Measurements from ENCODE around the gene RGS21.
A peak's percentile ranks its signal among the peaks of the same experiment; 100 is the strongest.
"Not testable (repeated sequence)": the region's sequence is repeated elsewhere in the genome, so short reads cannot be mapped to it uniquely, and the experiment has no call there.

The RGS21 gene

GRCh38 chr1:192303029-192303428, 13.8 kb upstream of the RGS21 start:
- DNase-seq (ENCODE audit: extremely low read depth, low read depth): no peak
- TF ChIP-seq, protein P1, sequence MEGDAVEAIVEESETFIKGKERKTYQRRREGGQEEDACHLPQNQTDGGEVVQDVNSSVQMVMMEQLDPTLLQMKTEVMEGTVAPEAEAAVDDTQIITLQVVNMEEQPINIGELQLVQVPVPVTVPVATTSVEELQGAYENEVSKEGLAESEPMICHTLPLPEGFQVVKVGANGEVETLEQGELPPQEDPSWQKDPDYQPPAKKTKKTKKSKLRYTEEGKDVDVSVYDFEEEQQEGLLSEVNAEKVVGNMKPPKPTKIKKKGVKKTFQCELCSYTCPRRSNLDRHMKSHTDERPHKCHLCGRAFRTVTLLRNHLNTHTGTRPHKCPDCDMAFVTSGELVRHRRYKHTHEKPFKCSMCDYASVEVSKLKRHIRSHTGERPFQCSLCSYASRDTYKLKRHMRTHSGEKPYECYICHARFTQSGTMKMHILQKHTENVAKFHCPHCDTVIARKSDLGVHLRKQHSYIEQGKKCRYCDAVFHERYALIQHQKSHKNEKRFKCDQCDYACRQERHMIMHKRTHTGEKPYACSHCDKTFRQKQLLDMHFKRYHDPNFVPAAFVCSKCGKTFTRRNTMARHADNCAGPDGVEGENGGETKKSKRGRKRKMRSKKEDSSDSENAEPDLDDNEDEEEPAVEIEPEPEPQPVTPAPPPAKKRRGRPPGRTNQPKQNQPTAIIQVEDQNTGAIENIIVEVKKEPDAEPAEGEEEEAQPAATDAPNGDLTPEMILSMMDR (IDR thresholded peaks at IDR 0.05; ENCODE audit: low read depth, low read length): no peak

- DNase-seq (ENCODE audit: extremely low read depth, low read depth): not testable (repeated sequence)
These were observed 8.5 kb upstream of the RGS21 start for GRCh38 chr1:192308314-192308713.

DNA sequence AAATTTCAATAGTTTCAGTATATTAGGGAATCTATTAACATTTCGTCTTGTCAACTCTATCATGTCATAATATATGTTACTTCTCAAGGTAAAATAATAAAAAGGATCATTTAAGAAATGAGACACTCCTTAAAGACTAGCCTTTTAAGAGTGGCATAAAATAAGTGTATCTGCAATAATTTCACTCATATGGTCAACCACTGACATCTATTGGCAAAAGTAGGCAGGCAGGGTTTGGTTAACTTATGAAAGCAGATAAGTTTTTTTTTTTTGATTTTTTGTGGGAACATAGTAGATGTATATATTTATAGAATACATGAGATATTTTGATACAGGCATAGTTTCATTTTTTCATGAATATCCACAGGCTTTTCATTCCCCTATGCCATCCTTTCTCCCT, 5.5 kb upstream of the RGS21 start:
- TF ChIP-seq, protein P1 (IDR thresholded peaks at IDR 0.05; ENCODE audit: low read depth, low read length): peak; percentile 15
- DNase-seq (ENCODE audit: extremely low read depth, low read depth): no peak

GRCh38 chr1:192327997-192328396, 11.2 kb downstream of the RGS21 start:
- DNase-seq (ENCODE audit: extremely low read depth, low read depth): no peak
- TF ChIP-seq, protein P1 (IDR thresholded peaks at IDR 0.05; ENCODE audit: low read depth, low read length): no peak

DNA sequence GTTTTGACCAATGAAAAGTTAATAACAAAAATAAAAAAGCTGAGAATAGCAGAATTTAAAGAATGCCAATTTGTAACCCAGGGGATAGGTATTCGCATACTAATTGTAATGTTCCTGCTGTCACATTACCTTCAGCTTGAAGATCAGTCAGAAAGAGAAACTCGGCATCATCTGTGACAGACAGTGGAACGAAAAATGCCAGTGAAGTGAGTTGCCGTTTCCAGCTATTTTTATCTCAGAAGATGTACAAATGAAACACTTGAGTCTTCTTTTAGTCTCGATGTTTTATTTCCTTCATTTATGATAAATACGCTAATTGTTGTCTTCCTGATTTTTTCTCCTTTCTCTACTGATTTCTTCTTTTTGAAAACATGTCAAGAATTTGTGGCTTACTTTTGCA, 26.1 kb downstream of the RGS21 start:
- DNase-seq (ENCODE audit: extremely low read depth, low read depth): no peak
- TF ChIP-seq, protein P1 (IDR thresholded peaks at IDR 0.05; ENCODE audit: low read depth, low read length): no peak

GRCh38 chr1:192343344-192343743, 26.6 kb downstream of the RGS21 start:
- DNase-seq (ENCODE audit: extremely low read depth, low read depth): no peak
- TF ChIP-seq, protein P1 (IDR thresholded peaks at IDR 0.05; ENCODE audit: low read depth, low read length): no peak

GRCh38 chr1:192349314-192349713, 32.5 kb downstream of the RGS21 start:
- TF ChIP-seq, protein P1 (IDR thresholded peaks at IDR 0.05; ENCODE audit: low read depth, low read length): no peak

GRCh38 chr1:192350356-192350755, 33.6 kb downstream of the RGS21 start:
- TF ChIP-seq, protein P1 (IDR thresholded peaks at IDR 0.05; ENCODE audit: low read depth, low read length): no peak
- DNase-seq (ENCODE audit: extremely low read depth, low read depth): no peak

More at GRCh38 chr1:192349314-192349713, 32.5 kb downstream of the RGS21 start:
- no peak for DNase-seq (ENCODE audit: extremely low read depth, low read depth)

Measured in AG09319 (cell line).